K562 (cell line): ENCODE data around the gene TBCCD1. TPM values are rescaled to one million over a fixed set of nuclear protein-coding genes. Genes with fewer than 3 reads are reported as not detected.

ENCODE experiments used
- ATAC-seq: fragments of 200-7000 bp; cut with Tn5 transposase; 3 replicates; pipeline ENCODE4 v1.9.1; 2020; ENCODE audit warnings: moderate library complexity
- BruUV-seq: library from RNA; stranded (reverse); fragments of 400-500 nt; replicated peaks from 2 replicates; lab custom pipeline; 2021; lab: Mats Ljungman, UMichigan
- CTCF ChIA-PET: fragments of 300-600 bp; formaldehyde crosslinking; extraction: SDS; loops from one replicate; lab custom pipeline; 2021; ENCODE audit warnings: low intra/inter-chr PET ratio; lab: Yijun Ruan, JAX
- POLR2A ChIA-PET: fragments of 300-600, 350-650 bp; sonication (Branson Sonifier 250); formaldehyde crosslinking; extraction: SDS; loops from one replicate; lab custom pipeline; 2021; ENCODE audit warnings: antibody characterized with exemption, inconsistent platforms; lab: Yijun Ruan, JAX
- DNase-seq, 4 experiments: peaks; one replicate each; pipeline versions ENCODE4 v3.0.0 to v3.0.0-alpha.2; 2011 to 2018; ENCODE audit warnings: low spot score in 3 of 4, mixed read lengths in 3 of 4; ENCODE audit errors: extremely low read depth in 1 of 4
- FAIRE-seq: peaks from 2 replicates; lab custom pipeline; 2011; peaks lifted over from hg19 to GRCh38; lab: Jason Lieb, UNC
- H2AFZ ChIP-seq: 2 replicates; pipeline ENCODE4 v1.6.0; 2011; ENCODE audit warnings: low read depth, low read length, control low read depth, inconsistent platforms
- H3K27ac ChIP-seq: fragments of 200-600 bp; 3 replicates; pipeline ENCODE4 v1.8.0; 2011; ENCODE audit warnings: low read depth, mild to moderate bottlenecking, control low read depth, inconsistent platforms, low read length, moderate library complexity, mixed read lengths; ENCODE audit errors: extremely low read depth
- H3K27me3 ChIP-seq, 2 experiments: fragments of 300-600 bp in 1 of 2; 2 replicates in 1 of 2; 3 replicates in 1 of 2; pipeline versions ENCODE4 v1.6.0 to v1.8.0; 2011; ENCODE audit warnings: inconsistent platforms in 2 of 2, low read length in 2 of 2, mild to moderate bottlenecking in 1 of 2, mixed read lengths in 1 of 2, moderate library complexity in 1 of 2; ENCODE audit not compliant: control insufficient read depth in 2 of 2, insufficient read depth in 2 of 2
- H3K36me3 ChIP-seq: fragments of 300-600 bp; 3 replicates; pipeline ENCODE4 v1.8.0; 2011; ENCODE audit warnings: mild to moderate bottlenecking, low read length, inconsistent platforms; ENCODE audit not compliant: control insufficient read depth, insufficient read depth
- H3K4me1 ChIP-seq, 2 experiments: fragments of 200-600 bp in 1 of 2; replicated peaks in 1 of 2; 2 replicates in 1 of 2; 3 replicates in 1 of 2; pipeline versions ENCODE4 v1.5.1 to v1.8.0; 2011; ENCODE audit warnings: inconsistent platforms in 2 of 2, low read length in 2 of 2, mild to moderate bottlenecking in 1 of 2, mixed read lengths in 1 of 2, moderate library complexity in 1 of 2; ENCODE audit not compliant: control insufficient read depth in 2 of 2, insufficient read depth in 2 of 2
- H3K4me2 ChIP-seq: 2 replicates; pipeline ENCODE4 v1.6.1; 2011; ENCODE audit warnings: low read length, control low read depth, inconsistent platforms, mixed read lengths; ENCODE audit not compliant: insufficient read depth
- H3K4me3 ChIP-seq: fragments of 200-600 bp; sonication (generic), shearing (Covaris generic); 2 replicates; pipeline ENCODE4 v1.5.1; 2016; ENCODE audit warnings: control low read depth, inconsistent platforms
- H3K79me2 ChIP-seq: fragments of 200-600 bp; 3 replicates; pipeline ENCODE4 v1.8.0; 2011; ENCODE audit warnings: low read length, inconsistent platforms; ENCODE audit not compliant: control insufficient read depth, insufficient read depth
- H3K9ac ChIP-seq, 2 experiments: 2 replicates each; pipeline versions ENCODE4 v1.6.0 to v1.6.1; 2011; ENCODE audit warnings: low read depth in 2 of 2, low read length in 2 of 2, control low read depth in 1 of 2, inconsistent platforms in 1 of 2, mild to moderate bottlenecking in 1 of 2, mixed read lengths in 1 of 2; ENCODE audit not compliant: insufficient read depth in 1 of 2
- H3K9me1 ChIP-seq: one replicate; pipeline ENCODE4 v1.6.0; 2011; ENCODE audit warnings: inconsistent platforms, mild to moderate bottlenecking, low read length, moderate library complexity; ENCODE audit not compliant: control insufficient read depth, insufficient read depth
- H3K9me3 ChIP-seq: replicated peaks from 2 replicates; pipeline ENCODE4 v1.5.1; 2011; ENCODE audit warnings: low read depth, low read length, inconsistent platforms; ENCODE audit not compliant: control insufficient read depth, insufficient read depth
- H4K20me1 ChIP-seq: replicated peaks from 2 replicates; pipeline ENCODE4 v1.6.1; 2011; ENCODE audit warnings: low read length, inconsistent platforms, mixed read lengths; ENCODE audit not compliant: control insufficient read depth, insufficient read depth
- BMI1 ChIP-seq: fragments of 150-350 bp; IDR thresholded peaks from 2 replicates; pipeline ENCODE4 v1.6.1; 2014; ENCODE audit warnings: low read length
- ETV5 ChIP-seq: sonication (generic); formaldehyde crosslinking; IDR thresholded peaks from 2 replicates; pipeline ENCODE4 v1.4.0; 2020; ENCODE audit warnings: low read depth, mild to moderate bottlenecking, missing genetic modification reagents
- HNRNPH1 ChIP-seq: fragments of 200-400 bp; formaldehyde crosslinking; optimal IDR thresholded peaks from 2 replicates; pipeline ENCODE3; 2017; ENCODE audit warnings: low read depth, mild to moderate bottlenecking, low read length, moderate library complexity
- LCOR ChIP-seq: sonication (generic); formaldehyde crosslinking; IDR thresholded peaks from 2 replicates; pipeline ENCODE4 v1.8.0; 2022; ENCODE audit warnings: mild to moderate bottlenecking, missing genetic modification reagents
- MTF1 ChIP-seq: fragments of 250-450 bp; sonication (Bioruptor Pico); IDR thresholded peaks from 2 replicates; pipeline ENCODE4 v1.9.0; 2021; ENCODE audit warnings: moderate library complexity, mild to moderate bottlenecking, inconsistent platforms, borderline replicate concordance
- PTBP1 ChIP-seq: fragments of 200-400 bp; formaldehyde crosslinking; IDR thresholded peaks from 2 replicates; pipeline ENCODE4 v1.6.1; 2017; ENCODE audit warnings: low read depth, low read length
- RFX1 ChIP-seq: fragments of 450-650 bp; IDR thresholded peaks from 2 replicates; pipeline ENCODE4 v1.6.1; 2016; ENCODE audit warnings: mild to moderate bottlenecking, moderate library complexity
- SREBF2 ChIP-seq: sonication (generic); formaldehyde crosslinking; IDR thresholded peaks from 2 replicates; pipeline ENCODE4 v1.4.0; 2020; ENCODE audit warnings: mild to moderate bottlenecking, missing genetic modification reagents
- ZFX ChIP-seq: sonication (generic); formaldehyde crosslinking; IDR thresholded peaks from 2 replicates; pipeline ENCODE4 v1.8.0; 2022; ENCODE audit warnings: mild to moderate bottlenecking, missing genetic modification reagents, moderate library complexity
- ZNF184 ChIP-seq: sonication (generic); formaldehyde crosslinking; IDR thresholded peaks from 2 replicates; pipeline ENCODE4 v1.5.0; 2020; ENCODE audit warnings: missing genetic modification reagents
- ZNF280B ChIP-seq: fragments of 250-450 bp; sonication (Bioruptor Pico); IDR thresholded peaks from 2 replicates; pipeline ENCODE4 v1.5.1; 2021; ENCODE audit warnings: mild to moderate bottlenecking
- WGBS: fragments of 100-300 bp; shearing (Covaris generic); methylation state at CpG from one replicate; pipeline ENCODE4 v1.1.6; 2016; ENCODE audit warnings: low coverage, mixed read lengths; ENCODE audit not compliant: insufficient coverage; ENCODE audit errors: missing lambda C conversion rate; 5-methylcytosine and 5-hydroxymethylcytosine counted together
- in situ Hi-C: fragments of 300-500 bp; cut with MboI; formaldehyde crosslinking; loops from 4 replicates; pipeline ENCODE4 v1.15.0; 2018; ENCODE audit warnings: inconsistent platforms, mixed read lengths
- intact Hi-C: fragments of 100-400 bp; cut with micrococcal nuclease; formaldehyde crosslinking; loops from 2 replicates; pipeline ENCODE4 v1.14.2; 2022
- polyA plus RNA-seq, 8 experiments: library from polyadenylated mRNA; depleted of rRNA in 4 of 8; stranded (reverse) in 5 of 8; unstranded in 3 of 8; fragments of >200 nt; fragmentation: Nextera tagmentation in 2 of 8; fragmentation: Illumina TruSeq in 1 of 8; extraction: Ambion mirVana in 2 of 8; extraction: Trizol in 1 of 8; gene quantifications; 2 replicates each; pipeline versions ENCODE4 v1.2.1 to v1.2.3, GENCODE V29; 2011 to 2014; ENCODE audit warnings: inconsistent platforms in 1 of 8, missing spikeins in 1 of 8
- total RNA-seq, 7 experiments: library from RNA; depleted of rRNA in 6 of 7; stranded (reverse); fragments of >200 nt in 6 of 7; fragmentation: Illumina TruSeq in 2 of 7; extraction: Trizol in 2 of 7; gene quantifications; 2 replicates each; pipeline versions ENCODE4 v1.2.1 to v1.2.3, GENCODE V29; 2011 to 2021; ENCODE audit warnings: low replicate concordance in 1 of 7
- TF ChIP-seq, protein P1 (sequence below): fragments of 450-650 bp; IDR thresholded peaks from 2 replicates; pipeline ENCODE4 v1.6.1; 2016; ENCODE audit warnings: low read depth, mild to moderate bottlenecking, moderate library complexity
- TF ChIP-seq, protein P2 (sequence below): IDR thresholded peaks from 2 replicates; pipeline ENCODE4 v1.6.1; 2016; ENCODE audit warnings: missing genetic modification characterization, missing compliant biosample characterization
- TF ChIP-seq, protein P3 (sequence below): sonication (generic); formaldehyde crosslinking; IDR thresholded peaks from 2 replicates; pipeline ENCODE4 v1.8.0; 2022; ENCODE audit warnings: missing genetic modification reagents, mild to moderate bottlenecking, borderline replicate concordance

Gene TBCCD1
- total and polyA plus RNA-seq, 9 of the 15 experiments (the other 6 are each of a cell fraction or from before 2014, with no cell fraction given) = 17.7 to 31.1 (median 21.2) TPM

- DNase-seq (no peak), ATAC-seq (no peak; the same call in 2 of the 3 replicates), FAIRE-seq (no peak)
- Histone ChIP-seq H3K27me3 (no peaks in the 10 kb centered on the region), H3K9me3 (no peaks in the 10 kb centered on the region), H3K9ac (no peak overlapping the region), H3K79me2 (no peaks in the 10 kb centered on the region), H2AFZ (no peak overlapping the region), H3K4me3 (no peak overlapping the region), H3K4me1 (no peaks in the 10 kb centered on the region), H3K4me2 (no peak overlapping the region), H4K20me1 (no peaks in the 10 kb centered on the region), H3K27ac (no peak overlapping the region), H3K36me3 (peaks cover 80% of the 10 kb centered on the region), H3K9me1 (no peaks in the 10 kb centered on the region)
- 91% methylated on average over 5 of the region's 5 CpGs for WGBS
- POLR2A ChIA-PET = interaction anchor here (0.9 kb wide), 1 partner anchor 18 kb away, joined by 3 read pairs; the partner anchor contains the start of gene DNAJB11
- in situ Hi-C loops (no loop called here), intact Hi-C loops (no loop called here)
- TF ChIP-seq LCOR (CRISPR knock-in tag) = no peak
- no peak for TF ChIP-seq PTBP1
- TF ChIP-seq ZNF280B (CRISPR knock-in tag) = no peak
- no peak for TF ChIP-seq BMI1
- no peak for TF ChIP-seq SREBF2
- no peak for TF ChIP-seq ETV5 (CRISPR knock-in tag)
- TF ChIP-seq, protein P1, sequence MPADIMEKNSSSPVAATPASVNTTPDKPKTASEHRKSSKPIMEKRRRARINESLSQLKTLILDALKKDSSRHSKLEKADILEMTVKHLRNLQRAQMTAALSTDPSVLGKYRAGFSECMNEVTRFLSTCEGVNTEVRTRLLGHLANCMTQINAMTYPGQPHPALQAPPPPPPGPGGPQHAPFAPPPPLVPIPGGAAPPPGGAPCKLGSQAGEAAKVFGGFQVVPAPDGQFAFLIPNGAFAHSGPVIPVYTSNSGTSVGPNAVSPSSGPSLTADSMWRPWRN = no peak
- no peak for TF ChIP-seq HNRNPH1
- TF ChIP-seq, protein P2, sequence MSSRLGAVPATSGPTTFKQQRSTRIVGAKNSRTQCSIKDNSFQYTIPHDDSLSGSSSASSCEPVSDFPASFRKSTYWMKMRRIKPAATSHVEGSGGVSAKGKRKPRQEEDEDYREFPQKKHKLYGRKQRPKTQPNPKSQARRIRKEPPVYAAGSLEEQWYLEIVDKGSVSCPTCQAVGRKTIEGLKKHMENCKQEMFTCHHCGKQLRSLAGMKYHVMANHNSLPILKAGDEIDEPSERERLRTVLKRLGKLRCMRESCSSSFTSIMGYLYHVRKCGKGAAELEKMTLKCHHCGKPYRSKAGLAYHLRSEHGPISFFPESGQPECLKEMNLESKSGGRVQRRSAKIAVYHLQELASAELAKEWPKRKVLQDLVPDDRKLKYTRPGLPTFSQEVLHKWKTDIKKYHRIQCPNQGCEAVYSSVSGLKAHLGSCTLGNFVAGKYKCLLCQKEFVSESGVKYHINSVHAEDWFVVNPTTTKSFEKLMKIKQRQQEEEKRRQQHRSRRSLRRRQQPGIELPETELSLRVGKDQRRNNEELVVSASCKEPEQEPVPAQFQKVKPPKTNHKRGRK (tag) = no peak
- TF ChIP-seq MTF1 (CRISPR knock-in tag) = no peak
- no peak for TF ChIP-seq ZFX (CRISPR knock-in tag)
- TF ChIP-seq RFX1 = no peak
- TF ChIP-seq ZNF184 (CRISPR knock-in tag) = no peak
- TF ChIP-seq, protein P3, sequence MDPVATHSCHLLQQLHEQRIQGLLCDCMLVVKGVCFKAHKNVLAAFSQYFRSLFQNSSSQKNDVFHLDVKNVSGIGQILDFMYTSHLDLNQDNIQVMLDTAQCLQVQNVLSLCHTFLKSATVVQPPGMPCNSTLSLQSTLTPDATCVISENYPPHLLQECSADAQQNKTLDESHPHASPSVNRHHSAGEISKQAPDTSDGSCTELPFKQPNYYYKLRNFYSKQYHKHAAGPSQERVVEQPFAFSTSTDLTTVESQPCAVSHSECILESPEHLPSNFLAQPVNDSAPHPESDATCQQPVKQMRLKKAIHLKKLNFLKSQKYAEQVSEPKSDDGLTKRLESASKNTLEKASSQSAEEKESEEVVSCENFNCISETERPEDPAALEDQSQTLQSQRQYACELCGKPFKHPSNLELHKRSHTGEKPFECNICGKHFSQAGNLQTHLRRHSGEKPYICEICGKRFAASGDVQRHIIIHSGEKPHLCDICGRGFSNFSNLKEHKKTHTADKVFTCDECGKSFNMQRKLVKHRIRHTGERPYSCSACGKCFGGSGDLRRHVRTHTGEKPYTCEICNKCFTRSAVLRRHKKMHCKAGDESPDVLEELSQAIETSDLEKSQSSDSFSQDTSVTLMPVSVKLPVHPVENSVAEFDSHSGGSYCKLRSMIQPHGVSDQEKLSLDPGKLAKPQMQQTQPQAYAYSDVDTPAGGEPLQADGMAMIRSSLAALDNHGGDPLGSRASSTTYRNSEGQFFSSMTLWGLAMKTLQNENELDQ (CRISPR knock-in tag) = no peak
- CTCF ChIA-PET = no interaction called here
- no TSS peak for BruUV-seq
Measured at GRCh38 chr3:186552408-186553031, 14.6 kb downstream of the TBCCD1 start.
